Urinary bladder (tissue), 4 donors: ENCODE data around the gene BID. TPM values are rescaled to one million over a fixed set of nuclear protein-coding genes. Genes with fewer than 3 reads are reported as not detected.
A peak's percentile ranks its signal among the peaks of the same experiment; 100 is the strongest.

Experiments
- DNase-seq: peaks from one replicate; pipeline ENCODE4 v3.0.0-alpha.2; 2015; ENCODE audit errors: extremely low spot score
- H3K27ac ChIP-seq: one replicate; pipeline ENCODE4 v1.5.1; 2013; ENCODE audit warnings: low read depth, mild to moderate bottlenecking, moderate library complexity
- H3K36me3 ChIP-seq: one replicate; pipeline ENCODE4 v1.6.1; 2013; ENCODE audit warnings: mild to moderate bottlenecking, moderate library complexity; ENCODE audit not compliant: insufficient read depth
- H3K4me1 ChIP-seq: one replicate; pipeline ENCODE4 v1.6.1; 2013; ENCODE audit warnings: mild to moderate bottlenecking, moderate library complexity; ENCODE audit not compliant: insufficient read depth
- H3K4me3 ChIP-seq: one replicate; pipeline ENCODE4 v1.5.1; 2013; ENCODE audit warnings: low read depth, low read length
- WGBS: extraction: QIAGEN DNeasy Blood & Tissue Kit; methylation state at CpG from one replicate; pipeline ENCODE4 v1.1.7; 2013; 5-methylcytosine and 5-hydroxymethylcytosine counted together
- polyA plus RNA-seq: library from polyadenylated mRNA; stranded (reverse); fragments of 200-250 nt; gene quantifications from one replicate; pipeline ENCODE4 v1.2.3, GENCODE V29; 2013
- total RNA-seq: library from RNA; depleted of rRNA; stranded (reverse); fragments of >200 nt; gene quantifications from one replicate; pipeline ENCODE4 v1.2.3, GENCODE V29; 2014
- donor health status: healthy with polysubstance abuse.
- donor health status: healthy.

BID gene
- total and polyA plus RNA-seq, 2 donors = 19.7 to 32.5 TPM

DNA sequence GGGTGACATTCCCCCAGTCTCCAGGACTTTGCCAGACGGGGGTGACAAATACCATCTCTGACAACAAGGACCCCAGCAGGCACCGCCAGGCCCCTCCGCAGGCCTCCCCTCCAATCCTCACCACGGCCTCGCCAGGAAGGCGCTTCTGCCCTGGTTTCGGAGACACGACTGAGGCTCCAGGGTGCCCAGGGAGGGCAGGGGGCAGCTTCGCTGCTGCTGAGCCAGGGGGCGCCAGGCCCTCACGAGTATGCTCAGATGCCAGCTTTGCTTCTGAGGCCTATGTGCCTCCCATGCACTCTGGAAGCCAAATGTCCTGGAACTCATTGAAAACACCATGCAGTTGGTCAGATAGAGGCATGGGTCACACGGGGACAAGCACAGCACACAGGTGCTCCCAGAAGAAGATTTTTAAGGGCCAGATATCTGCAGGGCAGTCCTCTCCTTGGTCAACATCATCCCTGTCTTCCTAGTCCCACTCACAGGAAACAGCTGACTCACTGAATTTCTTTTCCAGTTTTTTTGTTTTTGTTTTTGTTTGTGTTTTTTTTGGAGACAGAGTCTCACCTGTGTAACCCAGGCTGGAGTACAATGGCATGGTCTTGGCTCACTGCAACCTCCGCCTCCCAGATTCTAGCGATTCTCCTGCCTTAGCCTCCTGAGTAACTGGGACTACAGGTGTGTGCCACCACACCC, 19.9 kb downstream of the BID start:
- DNase-seq = no peak
- Histone ChIP-seq H3K27ac (no peak overlapping the region), H3K4me1 (no peaks in the 10 kb centered on the region), H3K4me3 (no peak overlapping the region), H3K36me3 (no peaks in the 10 kb centered on the region)
- 88% methylated on average over 14 of the region's 14 CpGs for WGBS

GRCh38 chr22:17753401-17753989, 20.8 kb downstream of the BID start:
- WGBS = 87% methylated on average over 13 of the region's 13 CpGs
- Histone ChIP-seq H3K4me3 (no peak overlapping the region), H3K27ac (no peak overlapping the region), H3K36me3 (no peaks in the 10 kb centered on the region), H3K4me1 (no peaks in the 10 kb centered on the region)
- DNase-seq = no peak

GRCh38 chr22:17751596-17751995, 22.7 kb downstream of the BID start:
- Histone ChIP-seq H3K36me3 (no peaks in the 10 kb centered on the region), H3K27ac (no peak overlapping the region), H3K4me1 (no peaks in the 10 kb centered on the region), H3K4me3 (no peak overlapping the region)
- 73% methylated on average over 6 of the region's 6 CpGs for WGBS
- no peak for DNase-seq

GRCh38 chr22:17749605-17750395, 24.5 kb downstream of the BID start:
- 90% methylated on average over 35 of the region's 35 CpGs for WGBS

GRCh38 chr22:17748555-17749353, 25.5 kb downstream of the BID start:
- Histone ChIP-seq H3K27ac (no peak overlapping the region), H3K4me3 (no peak overlapping the region), H3K4me1 (no peaks in the 10 kb centered on the region), H3K36me3 (no peaks in the 10 kb centered on the region)
- WGBS = 64% methylated on average over 40 of the region's 40 CpGs
- DNase-seq = no peak

More at GRCh38 chr22:17749605-17750395, 24.5 kb downstream of the BID start:
- DNase-seq = no peak
- Histone ChIP-seq H3K36me3 (no peaks in the 10 kb centered on the region), H3K4me1 (no peaks in the 10 kb centered on the region), H3K27ac (no peak overlapping the region), H3K4me3 (no peak overlapping the region)

DNA sequence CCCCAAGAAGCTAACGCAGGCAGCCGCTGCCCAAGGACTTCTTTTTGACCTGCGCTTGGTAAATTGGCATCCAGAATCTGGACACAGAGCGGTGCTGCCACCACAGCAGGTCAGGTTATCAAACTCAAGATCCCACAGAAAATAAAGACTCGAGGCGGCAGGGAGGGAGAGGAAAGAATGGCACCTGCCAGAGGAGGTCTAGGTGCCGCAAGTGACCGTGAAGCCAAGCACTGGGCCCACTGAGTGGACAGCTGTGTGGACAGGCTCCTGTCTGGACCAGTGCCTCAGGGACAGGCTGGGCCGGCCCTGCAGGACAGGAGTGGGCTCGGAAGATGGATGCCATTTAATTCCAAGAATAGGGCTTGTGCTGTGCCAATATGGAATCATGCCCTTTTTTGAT, 27.4 kb downstream of the BID start:
- Histone ChIP-seq H3K4me1 (no peaks in the 10 kb centered on the region), H3K27ac (no peak overlapping the region), H3K4me3 (no peak overlapping the region), H3K36me3 (no peaks in the 10 kb centered on the region)
- 95% methylated on average over 10 of the region's 10 CpGs for WGBS
- no peak for DNase-seq

GRCh38 chr22:17744430-17744829, 29.8 kb downstream of the BID start:
- no peak overlapping the region for H3K27ac ChIP-seq
- H3K4me3 ChIP-seq = no peak overlapping the region
- H3K4me1 ChIP-seq = no peaks in the 10 kb centered on the region
- H3K36me3 ChIP-seq = no peaks in the 10 kb centered on the region
- WGBS = 71% methylated on average over 7 of the region's 7 CpGs
- DNase-seq = no peak

GRCh38 chr22:17743661-17744411, 30.4 kb downstream of the BID start:
- no peak for DNase-seq
- Histone ChIP-seq H3K4me3 (no peak overlapping the region), H3K36me3 (no peaks in the 10 kb centered on the region), H3K27ac (no peak overlapping the region), H3K4me1 (no peaks in the 10 kb centered on the region)
- 76% methylated on average over 25 of the region's 25 CpGs for WGBS

GRCh38 chr22:17742527-17742902, 31.8 kb downstream of the BID start:
- 50% methylated on average over 9 of the region's 9 CpGs for WGBS
- no peak overlapping the region for H3K27ac ChIP-seq
- no peak overlapping the region for H3K4me3 ChIP-seq
- no peaks in the 10 kb centered on the region for H3K36me3 ChIP-seq
- DNase-seq = peak; percentile 7
- no peaks in the 10 kb centered on the region for H3K4me1 ChIP-seq

- 72% methylated on average over 18 of the region's 18 CpGs for WGBS
- Histone ChIP-seq H3K36me3 (no peaks in the 10 kb centered on the region), H3K4me1 (no peaks in the 10 kb centered on the region), H3K27ac (no peak overlapping the region), H3K4me3 (no peak overlapping the region)
- no peak for DNase-seq
These were observed 32.3 kb downstream of the BID start for GRCh38 chr22:17741866-17742526.

GRCh38 chr22:17739196-17739975, 34.9 kb downstream of the BID start:
- H3K27ac ChIP-seq = no peak overlapping the region
- H3K4me3 ChIP-seq = no peak overlapping the region
- 92% methylated on average over 36 of the region's 36 CpGs for WGBS
- DNase-seq = no peak
- no peaks in the 10 kb centered on the region for H3K36me3 ChIP-seq
- no peaks in the 10 kb centered on the region for H3K4me1 ChIP-seq
